Measurements from ENCODE around the gene MIS12. TPM values are rescaled to one million over a fixed set of nuclear protein-coding genes. Genes with fewer than 3 reads are reported as not detected.

Gene MIS12
- polyA plus RNA-seq, 6 donors from 2014 or later = 12.2 to 34.3 (median 26.8) TPM

GRCh38 chr17:5506307-5506706 is 19.9 kb downstream of the MIS12 start:
- peak overlapping the region in 1 of 6 donors; percentile 44 for H3K27ac Mint-ChIP-seq
- ATAC-seq (ENCODE audit: low read depth in 2 of 2) (no peak), DNase-seq (no peak)
- peaks cover 7 to 16% (median 10%) of the 10 kb centered on the region in 3 donors for H3K4me1 Mint-ChIP-seq
- H3K27me3 Mint-ChIP-seq = no peaks in the 10 kb centered on the region
- H3K9me3 Mint-ChIP-seq = no peaks in the 10 kb centered on the region
- H3K4me3 Mint-ChIP-seq = no peak overlapping the region
- peaks cover 5 to 18% of the 10 kb centered on the region in 2 donors for H3K36me3 Mint-ChIP-seq

GRCh38 chr17:5508810-5509209 is 22.4 kb downstream of the MIS12 start:
- H3K27ac Mint-ChIP-seq = peak overlapping the region in 2 of 6 donors; percentile 81 to 83
- H3K4me1 Mint-ChIP-seq = peaks cover 7 to 21% (median 16%) of the 10 kb centered on the region in 3 donors
- DNase-seq (no peak), ATAC-seq (ENCODE audit: low read depth in 2 of 2) (no peak)
- no peaks in the 10 kb centered on the region for H3K27me3 Mint-ChIP-seq
- H3K9me3 Mint-ChIP-seq = peaks cover 0 to 5% (median 0%) of the 10 kb centered on the region in 7 donors
- peaks cover 10 to 28% of the 10 kb centered on the region in 2 donors for H3K36me3 Mint-ChIP-seq
- H3K4me3 Mint-ChIP-seq = no peak overlapping the region

- ATAC-seq (ENCODE audit: low read depth in 2 of 2) (no peak), DNase-seq (no peak)
- Mint-ChIP-seq H3K27ac (peak overlapping the region in 1 of 6 donors; percentile 83), H3K4me3 (no peak overlapping the region), H3K36me3 (peaks cover 10 to 34% of the 10 kb centered on the region in 2 donors), H3K27me3 (no peaks in the 10 kb centered on the region), H3K4me1 (peaks cover 7 to 24% (median 16%) of the 10 kb centered on the region in 3 donors), H3K9me3 (peaks cover 0 to 5% (median 0%) of the 10 kb centered on the region in 7 donors)
Measured at GRCh38 chr17:5509482-5509881, 23.1 kb downstream of the MIS12 start.

GRCh38 chr17:5510771-5511170 is 24.4 kb downstream of the MIS12 start:
- Mint-ChIP-seq H3K27me3 (no peaks in the 10 kb centered on the region), H3K4me1 (peaks cover 7 to 24% (median 13%) of the 10 kb centered on the region in 3 donors), H3K27ac (no peak overlapping the region), H3K4me3 (no peak overlapping the region), H3K36me3 (peaks cover 17 to 43% of the 10 kb centered on the region in 2 donors), H3K9me3 (peaks cover 0 to 5% (median 0%) of the 10 kb centered on the region in 7 donors)
- ATAC-seq (ENCODE audit: low read depth in 2 of 2) (no peak), DNase-seq (no peak)

- Mint-ChIP-seq H3K27me3 (no peaks in the 10 kb centered on the region), H3K4me3 (peak overlapping the region in 2 of 8 donors; percentile 42 to 65), H3K27ac (peak overlapping the region in 5 of 6 donors; percentile 15 to 96 (median 75)), H3K36me3 (peaks cover 20 to 46% of the 10 kb centered on the region in 2 donors), H3K9me3 (peaks cover 0 to 5% (median 0%) of the 10 kb centered on the region in 7 donors), H3K4me1 (peaks cover 7 to 24% (median 12%) of the 10 kb centered on the region in 3 donors)
- no peak for DNase-seq
- ATAC-seq (ENCODE audit: low read depth in 2 of 2) = no peak
Measured at GRCh38 chr17:5511401-5512225, 25.2 kb downstream of the MIS12 start.

- DNase-seq = no peak
- Mint-ChIP-seq H3K27me3 (no peaks in the 10 kb centered on the region), H3K27ac (peak overlapping the region in 1 of 6 donors; percentile 72), H3K4me3 (no peak overlapping the region), H3K9me3 (peaks cover 0 to 5% (median 0%) of the 10 kb centered on the region in 7 donors), H3K4me1 (peaks cover 7 to 24% (median 12%) of the 10 kb centered on the region in 3 donors), H3K36me3 (peaks cover 27 to 59% of the 10 kb centered on the region in 2 donors)
- no peak for ATAC-seq (ENCODE audit: low read depth in 2 of 2)
Measured at GRCh38 chr17:5513628-5514027, 27.3 kb downstream of the MIS12 start.

GRCh38 chr17:5514976-5515375 is 28.6 kb downstream of the MIS12 start:
- no peak for ATAC-seq (ENCODE audit: low read depth in 2 of 2)
- Mint-ChIP-seq H3K4me1 (peaks cover 7 to 24% (median 12%) of the 10 kb centered on the region in 3 donors), H3K27ac (peak overlapping the region in 2 of 6 donors; percentile 44 to 76), H3K4me3 (no peak overlapping the region), H3K27me3 (no peaks in the 10 kb centered on the region), H3K36me3 (peaks cover 27 to 59% of the 10 kb centered on the region in 2 donors), H3K9me3 (peaks cover 0 to 5% (median 0%) of the 10 kb centered on the region in 7 donors)
- DNase-seq = no peak

- H3K27ac Mint-ChIP-seq = peak overlapping the region in 1 of 6 donors; percentile 19
- H3K4me1 Mint-ChIP-seq = peaks cover 7 to 19% (median 12%) of the 10 kb centered on the region in 3 donors
- peaks cover 29 to 67% of the 10 kb centered on the region in 2 donors for H3K36me3 Mint-ChIP-seq
- ATAC-seq (ENCODE audit: low read depth in 2 of 2) = no peak
- no peak for DNase-seq
- peaks cover 0 to 5% (median 0%) of the 10 kb centered on the region in 7 donors for H3K9me3 Mint-ChIP-seq
- no peak overlapping the region for H3K4me3 Mint-ChIP-seq
- no peaks in the 10 kb centered on the region for H3K27me3 Mint-ChIP-seq
Measured at GRCh38 chr17:5516060-5516792, 29.9 kb downstream of the MIS12 start.

GRCh38 chr17:5522476-5522875 is 36.1 kb downstream of the MIS12 start:
- no peaks in the 10 kb centered on the region for H3K4me1 Mint-ChIP-seq
- H3K27ac Mint-ChIP-seq = peak overlapping the region in 1 of 6 donors; percentile 66
- peak overlapping the region in 1 of 8 donors; percentile 6 for H3K4me3 Mint-ChIP-seq
- no peaks in the 10 kb centered on the region for H3K9me3 Mint-ChIP-seq
- H3K27me3 Mint-ChIP-seq = no peaks in the 10 kb centered on the region
- H3K36me3 Mint-ChIP-seq = peaks cover 16 to 42% of the 10 kb centered on the region in 2 donors
- ATAC-seq (ENCODE audit: low read depth in 2 of 2) (no peak), DNase-seq (no peak)

- Mint-ChIP-seq H3K4me3 (no peak overlapping the region), H3K27me3 (no peaks in the 10 kb centered on the region), H3K27ac (peak overlapping the region in 3 of 6 donors; percentile 66 to 92 (median 70)), H3K4me1 (no peaks in the 10 kb centered on the region), H3K36me3 (peaks cover 9 to 34% of the 10 kb centered on the region in 2 donors), H3K9me3 (no peaks in the 10 kb centered on the region)
- DNase-seq (no peak), ATAC-seq (ENCODE audit: low read depth in 2 of 2) (no peak)
Measured at GRCh38 chr17:5523249-5523648, 36.9 kb downstream of the MIS12 start.

- Mint-ChIP-seq H3K27me3 (no peaks in the 10 kb centered on the region), H3K4me3 (no peak overlapping the region), H3K9me3 (no peaks in the 10 kb centered on the region), H3K4me1 (no peaks in the 10 kb centered on the region), H3K27ac (no peak overlapping the region), H3K36me3 (peaks cover 12 to 45% of the 10 kb centered on the region in 2 donors)
- DNase-seq (no peak), ATAC-seq (ENCODE audit: low read depth in 2 of 2) (no peak)
Measured at GRCh38 chr17:5526821-5527598, 40.6 kb downstream of the MIS12 start.

GRCh38 chr17:5527601-5528250 is 41.4 kb downstream of the MIS12 start:
- ATAC-seq (ENCODE audit: low read depth in 2 of 2) = no peak
- no peaks in the 10 kb centered on the region for H3K27me3 Mint-ChIP-seq
- H3K9me3 Mint-ChIP-seq = no peaks in the 10 kb centered on the region
- peak overlapping the region in 1 of 8 donors; percentile 66 for H3K4me3 Mint-ChIP-seq
- no peak for DNase-seq
- H3K36me3 Mint-ChIP-seq = peaks cover 15 to 49% of the 10 kb centered on the region in 2 donors
- peak overlapping the region in 1 of 6 donors; percentile 9 for H3K27ac Mint-ChIP-seq
- no peaks in the 10 kb centered on the region for H3K4me1 Mint-ChIP-seq
